Skeletal muscle satellite cell (primary cell): ENCODE data around the gene SYNPO.
A peak's percentile ranks its signal among the peaks of the same experiment; 100 is the strongest.

Experiments
- H3K27me3 ChIP-seq: 2 replicates; pipeline ENCODE4 v1.7.0; 2013; ENCODE audit warnings: low read length; ENCODE audit not compliant: control insufficient read depth, insufficient read depth
- H3K36me3 ChIP-seq: 2 replicates; pipeline ENCODE4 v1.7.0; 2013; ENCODE audit warnings: mild to moderate bottlenecking, control low read depth, low read length; ENCODE audit not compliant: insufficient read depth
- H3K4me1 ChIP-seq: 2 replicates; pipeline ENCODE4 v1.7.0; 2013; ENCODE audit warnings: low read length; ENCODE audit not compliant: control insufficient read depth, insufficient read depth
- H3K4me2 ChIP-seq: 2 replicates; pipeline ENCODE4 v1.7.0; 2013; ENCODE audit warnings: mild to moderate bottlenecking, low read length
- H3K4me3 ChIP-seq: 2 replicates; pipeline ENCODE4 v1.7.0; 2013; ENCODE audit warnings: low read length
- H3K9ac ChIP-seq: 2 replicates; pipeline ENCODE4 v1.7.0; 2013; ENCODE audit warnings: mild to moderate bottlenecking, low read depth, low read length, moderate library complexity
- H3K9me3 ChIP-seq: replicated peaks from 2 replicates; pipeline ENCODE4 v1.7.0; 2013; ENCODE audit warnings: mild to moderate bottlenecking, control low read depth, low read length

SYNPO gene

GRCh38 chr5:150600616-150601490, 39.6 kb upstream of the SYNPO start:
- Histone ChIP-seq H3K27me3 (no peaks in the 10 kb centered on the region), H3K4me1 (peaks cover 18% of the 10 kb centered on the region), H3K36me3 (no peaks in the 10 kb centered on the region), H3K9me3 (no peaks in the 10 kb centered on the region), H3K4me3 (no peak overlapping the region), H3K9ac (peak overlapping the region; percentile 54), H3K4me2 (peak overlapping the region; percentile 73)

- Histone ChIP-seq H3K4me3 (no peak overlapping the region), H3K9ac (no peak overlapping the region), H3K9me3 (no peaks in the 10 kb centered on the region), H3K4me1 (peaks cover 18% of the 10 kb centered on the region), H3K27me3 (no peaks in the 10 kb centered on the region), H3K4me2 (peak overlapping the region; percentile 73), H3K36me3 (no peaks in the 10 kb centered on the region)
These were observed 38.7 kb upstream of the SYNPO start for GRCh38 chr5:150601491-150602345.

DNA sequence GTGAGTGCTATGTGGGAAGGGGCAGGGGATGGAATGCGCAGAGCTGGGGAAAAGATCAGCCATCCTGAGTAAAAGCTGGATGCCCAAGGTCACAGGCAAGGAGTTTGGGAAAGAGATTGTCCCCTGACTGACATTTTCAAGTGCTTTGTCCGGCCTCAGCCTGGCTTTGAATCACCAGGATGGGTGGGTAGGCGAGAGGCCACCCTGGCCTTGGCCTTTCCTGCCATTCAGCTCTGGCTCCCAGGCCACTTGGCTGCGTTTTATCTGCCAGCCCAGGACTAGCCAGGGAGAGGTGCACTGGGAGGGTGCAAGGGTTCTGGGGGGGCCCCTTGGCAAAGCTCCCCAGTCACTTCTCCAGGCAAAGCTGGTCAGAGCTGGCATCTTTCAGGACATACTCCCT, 37.4 kb upstream of the SYNPO start:
- Histone ChIP-seq H3K36me3 (no peaks in the 10 kb centered on the region), H3K9ac (no peak overlapping the region), H3K4me2 (no peak overlapping the region), H3K4me1 (peaks cover 18% of the 10 kb centered on the region), H3K9me3 (no peaks in the 10 kb centered on the region), H3K4me3 (no peak overlapping the region), H3K27me3 (no peaks in the 10 kb centered on the region)

DNA sequence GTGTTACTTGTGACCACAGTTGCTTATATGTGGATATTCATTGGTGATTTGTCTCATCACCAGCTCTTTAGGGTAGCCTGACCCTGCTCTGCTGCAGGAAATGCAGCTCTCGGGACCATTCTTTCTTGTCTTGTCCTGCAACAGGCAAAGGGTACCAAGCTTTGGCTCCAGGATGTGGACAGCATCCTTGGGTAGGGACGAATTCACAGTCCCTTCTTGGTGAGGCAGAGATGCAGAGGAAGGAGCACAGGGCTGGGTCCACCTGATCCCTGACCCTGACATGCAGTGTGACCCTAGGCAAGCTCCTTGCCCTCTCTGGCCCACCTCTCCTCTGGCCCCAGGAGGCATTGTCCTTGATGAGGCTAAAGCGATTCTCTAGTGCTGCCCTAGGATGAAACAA, 37.0 kb upstream of the SYNPO start:
- H3K4me3 ChIP-seq = no peak overlapping the region
- no peaks in the 10 kb centered on the region for H3K27me3 ChIP-seq
- no peak overlapping the region for H3K4me2 ChIP-seq
- H3K9ac ChIP-seq = no peak overlapping the region
- H3K4me1 ChIP-seq = peaks cover 18% of the 10 kb centered on the region
- no peaks in the 10 kb centered on the region for H3K9me3 ChIP-seq
- H3K36me3 ChIP-seq = no peaks in the 10 kb centered on the region

DNA sequence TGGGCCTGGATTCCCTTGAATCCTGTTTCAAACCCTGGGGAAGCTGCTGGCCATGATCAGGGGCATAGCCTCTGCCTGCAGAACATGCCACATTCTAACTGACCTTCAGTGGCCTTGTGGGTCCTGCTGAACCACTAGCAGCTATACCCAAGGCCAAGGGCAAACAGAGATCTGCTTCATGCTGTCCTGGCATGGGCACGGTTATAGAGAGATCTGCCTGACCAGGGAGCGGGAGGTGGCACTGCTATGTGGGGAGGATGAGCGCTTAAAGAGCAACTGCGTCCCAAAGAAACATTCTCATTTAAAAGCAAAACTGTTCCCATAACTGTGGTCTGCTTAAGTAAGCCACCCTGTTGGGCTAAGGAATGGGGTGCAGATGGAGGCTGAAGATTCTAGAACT, 36.5 kb upstream of the SYNPO start:
- H3K36me3 ChIP-seq = no peaks in the 10 kb centered on the region
- H3K9ac ChIP-seq = no peak overlapping the region
- H3K4me3 ChIP-seq = no peak overlapping the region
- no peak overlapping the region for H3K4me2 ChIP-seq
- H3K27me3 ChIP-seq = no peaks in the 10 kb centered on the region
- peaks cover 18% of the 10 kb centered on the region for H3K4me1 ChIP-seq
- no peaks in the 10 kb centered on the region for H3K9me3 ChIP-seq

DNA sequence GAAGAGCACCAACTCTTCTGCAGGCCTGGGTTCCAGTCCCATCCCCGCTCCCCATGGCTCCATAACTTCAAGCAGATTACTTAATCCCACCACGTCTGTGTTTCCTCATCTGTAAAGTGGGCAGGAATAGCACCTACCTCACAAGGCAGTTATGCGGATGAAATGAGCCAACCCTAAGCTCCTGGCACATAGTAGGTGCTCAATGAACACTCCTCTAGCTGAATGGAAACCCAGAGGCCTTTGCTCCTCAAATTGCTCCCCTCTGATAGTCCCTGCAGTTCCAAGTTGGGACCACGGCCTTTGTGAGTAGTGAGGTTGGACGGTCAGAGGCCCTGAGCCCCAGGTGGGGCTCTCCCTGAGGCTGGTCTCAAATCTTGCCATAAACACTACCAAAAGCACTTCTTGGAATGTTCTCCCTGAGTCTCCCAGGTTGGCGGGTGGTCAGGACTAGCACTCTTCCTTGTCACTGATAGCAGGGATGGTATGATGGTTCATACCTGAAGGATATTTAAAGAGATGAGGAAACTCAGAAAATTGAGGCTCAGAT, 35.5 kb upstream of the SYNPO start:
- Histone ChIP-seq H3K4me2 (no peak overlapping the region), H3K27me3 (no peaks in the 10 kb centered on the region), H3K4me3 (no peak overlapping the region), H3K9ac (no peak overlapping the region), H3K9me3 (no peaks in the 10 kb centered on the region), H3K36me3 (no peaks in the 10 kb centered on the region), H3K4me1 (peaks cover 14% of the 10 kb centered on the region)

- peaks cover 8% of the 10 kb centered on the region for H3K4me1 ChIP-seq
- no peak overlapping the region for H3K4me2 ChIP-seq
- no peaks in the 10 kb centered on the region for H3K27me3 ChIP-seq
- no peaks in the 10 kb centered on the region for H3K9me3 ChIP-seq
- H3K4me3 ChIP-seq = no peak overlapping the region
- H3K9ac ChIP-seq = no peak overlapping the region
- no peaks in the 10 kb centered on the region for H3K36me3 ChIP-seq
These were observed 34.9 kb upstream of the SYNPO start for GRCh38 chr5:150605546-150605945.

- no peaks in the 10 kb centered on the region for H3K36me3 ChIP-seq
- H3K4me2 ChIP-seq = no peak overlapping the region
- H3K9ac ChIP-seq = no peak overlapping the region
- no peaks in the 10 kb centered on the region for H3K9me3 ChIP-seq
- no peak overlapping the region for H3K4me3 ChIP-seq
- no peaks in the 10 kb centered on the region for H3K27me3 ChIP-seq
- H3K4me1 ChIP-seq = peaks cover under 1% of the 10 kb centered on the region
These were observed 34.0 kb upstream of the SYNPO start for GRCh38 chr5:150606476-150606875.

DNA sequence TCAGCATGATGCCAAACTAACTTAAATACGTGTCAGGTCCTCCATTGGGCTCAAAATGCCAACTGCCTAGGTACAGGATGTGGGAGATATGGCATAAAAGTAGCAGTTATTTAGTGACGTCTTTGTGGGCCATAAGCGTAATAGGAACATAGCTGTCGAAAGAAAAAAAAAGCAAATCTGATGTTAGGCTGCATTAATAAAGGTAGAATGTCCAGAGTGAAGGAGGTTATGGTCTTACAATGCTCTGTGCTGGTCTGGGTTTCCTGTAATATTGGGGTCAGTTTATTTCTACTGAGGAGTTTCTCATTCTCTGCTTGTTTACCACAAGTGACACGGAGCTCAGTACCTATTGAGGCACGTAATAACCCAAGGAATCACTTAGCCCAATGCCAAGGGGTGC, 33.4 kb upstream of the SYNPO start:
- no peaks in the 10 kb centered on the region for H3K9me3 ChIP-seq

DNA sequence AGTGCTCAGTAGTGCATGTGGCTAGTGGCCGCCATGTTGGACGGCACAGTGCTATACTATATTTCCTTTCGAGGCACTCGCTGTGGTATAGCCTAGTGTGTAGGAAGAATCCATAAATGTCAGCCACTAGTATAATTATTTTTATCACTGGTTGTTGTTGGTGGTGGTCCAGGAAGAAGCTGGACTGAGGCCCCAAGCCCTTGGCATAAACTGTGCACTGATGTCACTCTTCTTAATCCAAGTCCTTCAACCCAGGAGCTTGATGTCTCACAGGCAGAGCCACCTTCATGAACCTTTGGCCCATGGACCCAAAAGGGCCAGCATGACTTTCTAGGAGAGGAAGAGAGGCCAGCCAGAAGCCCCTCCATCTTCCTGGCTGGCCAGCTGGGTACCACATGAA, 32.5 kb upstream of the SYNPO start:
- no peaks in the 10 kb centered on the region for H3K4me1 ChIP-seq
- no peaks in the 10 kb centered on the region for H3K9me3 ChIP-seq
- no peak overlapping the region for H3K4me3 ChIP-seq
- H3K9ac ChIP-seq = no peak overlapping the region
- peaks cover under 1% of the 10 kb centered on the region for H3K27me3 ChIP-seq
- no peaks in the 10 kb centered on the region for H3K36me3 ChIP-seq
- H3K4me2 ChIP-seq = no peak overlapping the region

More for the DNA sequence above, 33.4 kb upstream of the SYNPO start:
- Histone ChIP-seq H3K4me1 (no peaks in the 10 kb centered on the region), H3K4me2 (no peak overlapping the region), H3K9ac (no peak overlapping the region), H3K27me3 (no peaks in the 10 kb centered on the region), H3K36me3 (no peaks in the 10 kb centered on the region), H3K4me3 (no peak overlapping the region)

DNA sequence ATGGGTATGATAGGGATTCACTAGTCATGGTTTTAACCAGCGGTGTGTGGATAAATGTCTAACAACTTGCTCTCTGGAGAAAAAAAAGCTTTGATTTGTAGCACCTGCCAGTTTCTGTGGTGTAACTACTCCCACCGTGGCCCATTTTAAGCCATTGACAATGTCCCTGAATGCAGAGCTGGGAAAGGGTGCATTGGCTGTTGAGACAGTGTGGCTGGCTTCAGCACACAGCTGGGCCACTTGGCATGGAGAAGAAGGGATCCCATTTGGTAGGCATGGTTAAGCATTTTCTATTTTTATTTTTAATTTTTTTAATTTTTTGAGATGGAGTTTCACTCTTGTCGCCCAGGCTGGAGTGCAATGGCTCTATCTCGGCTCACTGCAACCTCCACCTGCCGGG, 31.5 kb upstream of the SYNPO start:
- no peaks in the 10 kb centered on the region for H3K36me3 ChIP-seq
- no peak overlapping the region for H3K4me2 ChIP-seq
- no peaks in the 10 kb centered on the region for H3K9me3 ChIP-seq
- H3K27me3 ChIP-seq = peaks cover 10% of the 10 kb centered on the region
- H3K9ac ChIP-seq = no peak overlapping the region
- no peak overlapping the region for H3K4me3 ChIP-seq
- H3K4me1 ChIP-seq = no peaks in the 10 kb centered on the region
